Activated gamma-delta T cell (primary cell): ENCODE data around the gene SAMD14.

Experiments used
- DNase-seq: peaks from one replicate; lab custom pipeline; 2025; lab: John Stamatoyannopoulos, UW

The SAMD14 gene

GRCh38 chr17:50112694-50113093, 17.3 kb downstream of the SAMD14 start:
- no peak for DNase-seq

GRCh38 chr17:50111673-50112655, 18.0 kb downstream of the SAMD14 start:
- DNase-seq = no peak

GRCh38 chr17:50110591-50111349, 19.2 kb downstream of the SAMD14 start:
- DNase-seq = no peak

- no peak for DNase-seq
These were observed 20.2 kb downstream of the SAMD14 start for GRCh38 chr17:50109785-50110184.

- DNase-seq = no peak
These were observed 20.8 kb downstream of the SAMD14 start for GRCh38 chr17:50109207-50109606.

- DNase-seq = no peak
These were observed 21.4 kb downstream of the SAMD14 start for GRCh38 chr17:50108556-50108955.

- no peak for DNase-seq
These were observed 22.1 kb downstream of the SAMD14 start for GRCh38 chr17:50107790-50108414.

GRCh38 chr17:50106393-50107131, 23.4 kb downstream of the SAMD14 start:
- DNase-seq = no peak

- no peak for DNase-seq
These were observed 24.1 kb downstream of the SAMD14 start for GRCh38 chr17:50105811-50106210.

GRCh38 chr17:50103941-50104340, 26.0 kb downstream of the SAMD14 start:
- DNase-seq = no peak

GRCh38 chr17:50103252-50103651, 26.7 kb downstream of the SAMD14 start:
- no peak for DNase-seq

GRCh38 chr17:50102164-50102991, 27.6 kb downstream of the SAMD14 start:
- no peak for DNase-seq

GRCh38 chr17:50101346-50102163, 28.4 kb downstream of the SAMD14 start:
- DNase-seq = no peak

GRCh38 chr17:50100921-50101345, 29.0 kb downstream of the SAMD14 start:
- no peak for DNase-seq

- no peak for DNase-seq
These were observed 29.5 kb downstream of the SAMD14 start for GRCh38 chr17:50100480-50100883.

GRCh38 chr17:50099003-50099402, 31.0 kb downstream of the SAMD14 start:
- no peak for DNase-seq

GRCh38 chr17:50098583-50098982, 31.4 kb downstream of the SAMD14 start:
- no peak for DNase-seq

- DNase-seq = no peak
These were observed 32.0 kb downstream of the SAMD14 start for GRCh38 chr17:50097926-50098325.

GRCh38 chr17:50097455-50097854, 32.5 kb downstream of the SAMD14 start:
- DNase-seq = no peak

- no peak for DNase-seq
These were observed 33.2 kb downstream of the SAMD14 start for GRCh38 chr17:50096758-50097157.
